Mesenchymal stem cell (in vitro differentiated cells and primary cell): ENCODE results near the gene CLSTN1.

Experiments
- DNase-seq: peaks from one replicate; pipeline ENCODE4 v3.0.0-alpha.2; 2013
- H2AFZ ChIP-seq: one replicate; pipeline ENCODE4 v1.6.1; 2013; ENCODE audit warnings: low read depth, mild to moderate bottlenecking, control low read depth, inconsistent platforms, low read length, moderate library complexity
- H2AK5ac ChIP-seq: 2 replicates; pipeline ENCODE4 v1.6.1; 2013; ENCODE audit warnings: low read length, moderate library complexity, mild to moderate bottlenecking, inconsistent platforms; ENCODE audit not compliant: severe bottlenecking
- H2BK120ac ChIP-seq: one replicate; pipeline ENCODE4 v1.6.1; 2013; ENCODE audit warnings: low read depth, mild to moderate bottlenecking, inconsistent platforms, low read length, moderate library complexity
- H2BK12ac ChIP-seq, 2 experiments: one replicate each; pipeline ENCODE4 v1.6.1; 2013; ENCODE audit warnings: inconsistent platforms in 2 of 2, low read length in 2 of 2, mild to moderate bottlenecking in 2 of 2, moderate library complexity in 2 of 2, control low read depth in 1 of 2
- H2BK15ac ChIP-seq: one replicate; pipeline ENCODE4 v1.6.1; 2013; ENCODE audit warnings: mild to moderate bottlenecking, low read depth, inconsistent platforms; ENCODE audit not compliant: poor library complexity, severe bottlenecking
- H2BK5ac ChIP-seq: 2 replicates; pipeline ENCODE4 v1.6.1; 2013; ENCODE audit warnings: low read depth, mild to moderate bottlenecking, low read length, control low read depth, inconsistent platforms; ENCODE audit not compliant: poor library complexity, severe bottlenecking
- H3K14ac ChIP-seq, 2 experiments: one replicate each; pipeline ENCODE4 v1.6.1; 2013; ENCODE audit warnings: inconsistent platforms in 2 of 2, low read length in 2 of 2, control low read depth in 1 of 2, mild to moderate bottlenecking in 1 of 2, moderate library complexity in 1 of 2
- H3K18ac ChIP-seq, 2 experiments: one replicate each; pipeline ENCODE4 v1.6.1; 2013; ENCODE audit warnings: inconsistent platforms in 2 of 2, low read length in 2 of 2, control low read depth in 1 of 2, low read depth in 1 of 2, mild to moderate bottlenecking in 1 of 2
- H3K23ac ChIP-seq, 2 experiments: one replicate each; pipeline ENCODE4 v1.6.1; 2013; ENCODE audit warnings: inconsistent platforms in 2 of 2, low read length in 2 of 2, mild to moderate bottlenecking in 2 of 2, moderate library complexity in 2 of 2, control low read depth in 1 of 2
- H3K27ac ChIP-seq: 2 replicates; pipeline ENCODE4 v1.5.1; 2013; ENCODE audit warnings: mild to moderate bottlenecking, moderate library complexity, low read length, control low read depth, inconsistent platforms; ENCODE audit not compliant: poor library complexity, severe bottlenecking
- H3K27me3 ChIP-seq, 2 experiments: 2 replicates each; pipeline versions ENCODE4 v1.6.1 to v1.7.0; 2013; ENCODE audit warnings: low read length in 2 of 2, mild to moderate bottlenecking in 2 of 2, moderate library complexity in 2 of 2, control low read depth in 1 of 2, inconsistent platforms in 1 of 2; ENCODE audit not compliant: control insufficient read depth in 1 of 2, insufficient read depth in 1 of 2
- H3K36me3 ChIP-seq, 2 experiments: 2 replicates each; pipeline versions ENCODE4 v1.6.1 to v1.7.0; 2013; ENCODE audit warnings: low read length in 2 of 2, control low read depth in 1 of 2, inconsistent platforms in 1 of 2, low read depth in 1 of 2, mild to moderate bottlenecking in 1 of 2; ENCODE audit not compliant: insufficient read depth in 2 of 2, control insufficient read depth in 1 of 2
- H3K4ac ChIP-seq, 2 experiments: one replicate each; pipeline ENCODE4 v1.6.1; 2013; ENCODE audit warnings: inconsistent platforms in 2 of 2, low read length in 2 of 2, mild to moderate bottlenecking in 2 of 2, moderate library complexity in 2 of 2, control low read depth in 1 of 2, low read depth in 1 of 2
- H3K4me1 ChIP-seq: 2 replicates; pipeline ENCODE4 v1.6.1; 2013; ENCODE audit warnings: low read depth, low read length, control low read depth; ENCODE audit not compliant: control insufficient read depth, insufficient read depth
- H3K4me2 ChIP-seq: 2 replicates; pipeline ENCODE4 v1.6.1; 2013; ENCODE audit warnings: low read length, mild to moderate bottlenecking, inconsistent platforms; ENCODE audit not compliant: poor library complexity, severe bottlenecking
- H3K4me3 ChIP-seq, 2 experiments: 2 replicates each; pipeline versions ENCODE4 v1.5.1 to v1.7.0; 2013; ENCODE audit warnings: low read length in 2 of 2, mild to moderate bottlenecking in 2 of 2, control low read depth in 1 of 2, low read depth in 1 of 2; ENCODE audit not compliant: insufficient read depth in 1 of 2
- H3K79me1 ChIP-seq: replicated peaks from 2 replicates; pipeline ENCODE4 v1.6.1; 2013; ENCODE audit warnings: mild to moderate bottlenecking, control low read depth, low read length, inconsistent platforms; ENCODE audit not compliant: poor library complexity, severe bottlenecking
- H3K9ac ChIP-seq: 2 replicates; pipeline ENCODE4 v1.7.0; 2013; ENCODE audit warnings: mild to moderate bottlenecking, low read length, moderate library complexity
- H3K9me3 ChIP-seq: 2 replicates; pipeline ENCODE4 v1.7.0; 2013; ENCODE audit warnings: mild to moderate bottlenecking, low read length; ENCODE audit not compliant: control insufficient read depth
- H4K8ac ChIP-seq: one replicate; pipeline ENCODE4 v1.6.1; 2013; ENCODE audit warnings: inconsistent platforms, mild to moderate bottlenecking, low read length, moderate library complexity
- H4K91ac ChIP-seq: one replicate; pipeline ENCODE4 v1.6.1; 2013; ENCODE audit warnings: mild to moderate bottlenecking, low read length, inconsistent platforms
- WGBS: methylation state at CpG from one replicate; pipeline ENCODE4 v1.1.7; 2013; ENCODE audit warnings: mixed read lengths; 5-methylcytosine and 5-hydroxymethylcytosine counted together

CLSTN1 gene

DNA sequence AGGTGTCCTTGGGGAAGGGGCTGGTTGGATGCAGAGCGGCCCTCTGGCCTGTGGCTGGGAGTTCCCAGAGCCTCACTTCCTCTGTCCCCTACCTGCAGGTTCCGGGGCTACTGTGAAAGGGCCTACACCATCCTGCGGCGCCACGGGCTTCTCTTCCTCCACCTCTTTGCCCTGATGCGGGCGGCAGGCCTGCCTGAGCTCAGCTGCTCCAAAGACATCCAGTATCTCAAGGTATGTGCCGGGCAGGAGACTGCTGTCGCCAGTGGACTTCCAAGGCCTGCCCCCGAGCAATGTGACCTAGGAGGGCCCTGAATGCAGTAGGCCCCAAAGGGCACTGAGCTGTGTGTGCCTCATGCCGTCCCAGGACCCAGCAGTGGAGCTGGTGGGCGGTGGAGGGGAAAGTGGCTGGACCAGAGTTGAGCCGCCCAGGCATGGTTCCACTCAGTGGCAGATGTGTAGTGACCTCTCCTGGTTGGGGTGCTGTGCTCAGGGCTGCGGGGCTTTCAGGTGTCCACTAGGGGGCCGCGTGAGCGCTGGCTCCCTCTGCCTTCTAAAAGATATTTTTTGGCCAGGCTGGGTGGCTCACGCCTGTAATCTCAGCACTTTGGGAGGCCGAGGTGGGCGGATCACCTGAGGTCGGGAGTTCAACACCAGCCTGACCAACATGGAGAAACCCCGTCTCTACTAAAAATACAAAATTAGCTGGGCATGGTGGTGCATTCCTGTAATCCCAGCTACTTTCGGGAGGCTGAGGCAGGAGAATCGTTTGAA, 98.9 kb downstream of the CLSTN1 start:
- no peak overlapping the region for H3K14ac ChIP-seq
- no peak overlapping the region for H2BK5ac ChIP-seq
- H3K4me1 ChIP-seq = peaks cover 30% of the 10 kb centered on the region
- no peak overlapping the region for H3K4me3 ChIP-seq
- no peak overlapping the region for H3K9ac ChIP-seq
- no peak overlapping the region for H3K23ac ChIP-seq
- H3K27ac ChIP-seq = no peak overlapping the region
- H4K8ac ChIP-seq = no peak overlapping the region
- H4K91ac ChIP-seq = no peak overlapping the region
- no peak overlapping the region for H3K4ac ChIP-seq
- peaks cover 14% of the 10 kb centered on the region for H3K9me3 ChIP-seq
- H2AK5ac ChIP-seq = no peak overlapping the region
- WGBS = 73% methylated on average over 24 of the region's 24 CpGs
- H2BK120ac ChIP-seq = no peak overlapping the region
- peaks cover 28% of the 10 kb centered on the region for H3K79me1 ChIP-seq
- H2BK12ac ChIP-seq = no peak overlapping the region
- no peak overlapping the region for H2AFZ ChIP-seq
- no peaks in the 10 kb centered on the region for H3K27me3 ChIP-seq
- no peak overlapping the region for H3K4me2 ChIP-seq
- peaks cover 50 to 84% of the 10 kb centered on the region in 2 experiments for H3K36me3 ChIP-seq
- H2BK15ac ChIP-seq = no peak overlapping the region
- peak; percentile 57 for DNase-seq
- H3K18ac ChIP-seq = no peak overlapping the region

- 96% methylated on average over 6 of the region's 6 CpGs for WGBS
- H3K9ac ChIP-seq = no peak overlapping the region
- H3K4me2 ChIP-seq = no peak overlapping the region
- DNase-seq = no peak
- H3K18ac ChIP-seq = no peak overlapping the region
- no peaks in the 10 kb centered on the region for H3K27me3 ChIP-seq
- H2AFZ ChIP-seq = no peak overlapping the region
- H2BK15ac ChIP-seq = no peak overlapping the region
- no peak overlapping the region for H4K91ac ChIP-seq
- no peak overlapping the region for H4K8ac ChIP-seq
- H3K36me3 ChIP-seq = peaks cover 44 to 83% of the 10 kb centered on the region in 2 experiments
- H3K4me1 ChIP-seq = peaks cover 29% of the 10 kb centered on the region
- H3K9me3 ChIP-seq = peaks cover 14% of the 10 kb centered on the region
- H3K23ac ChIP-seq = no peak overlapping the region
- H3K4me3 ChIP-seq = no peak overlapping the region
- no peak overlapping the region for H3K14ac ChIP-seq
- H2BK12ac ChIP-seq = no peak overlapping the region
- peaks cover 26% of the 10 kb centered on the region for H3K79me1 ChIP-seq
- no peak overlapping the region for H3K4ac ChIP-seq
- no peak overlapping the region for H3K27ac ChIP-seq
- no peak overlapping the region for H2BK5ac ChIP-seq
- H2AK5ac ChIP-seq = no peak overlapping the region
- H2BK120ac ChIP-seq = no peak overlapping the region
Observed at GRCh38 chr1:9723926-9724325, 99.8 kb downstream of the CLSTN1 start.

- no peak overlapping the region for H4K91ac ChIP-seq
- peaks cover 14% of the 10 kb centered on the region for H3K9me3 ChIP-seq
- H3K27ac ChIP-seq = no peak overlapping the region
- no peaks in the 10 kb centered on the region for H3K27me3 ChIP-seq
- H3K4me3 ChIP-seq = peak overlapping the region in 1 of 2 experiments; percentile 4
- no peak for DNase-seq
- peaks cover 31% of the 10 kb centered on the region for H3K4me1 ChIP-seq
- H2AFZ ChIP-seq = no peak overlapping the region
- H3K4me2 ChIP-seq = no peak overlapping the region
- H2AK5ac ChIP-seq = no peak overlapping the region
- H3K23ac ChIP-seq = no peak overlapping the region
- H3K14ac ChIP-seq = no peak overlapping the region
- H3K4ac ChIP-seq = no peak overlapping the region
- no peak overlapping the region for H2BK5ac ChIP-seq
- H2BK15ac ChIP-seq = no peak overlapping the region
- no peak overlapping the region for H2BK120ac ChIP-seq
- H2BK12ac ChIP-seq = no peak overlapping the region
- WGBS = 98% methylated on average over 12 of the region's 14 CpGs
- H3K79me1 ChIP-seq = peaks cover 26% of the 10 kb centered on the region
- peaks cover 37 to 85% of the 10 kb centered on the region in 2 experiments for H3K36me3 ChIP-seq
- no peak overlapping the region for H4K8ac ChIP-seq
- H3K18ac ChIP-seq = no peak overlapping the region
- H3K9ac ChIP-seq = no peak overlapping the region
Observed at GRCh38 chr1:9723068-9723805, 100.5 kb downstream of the CLSTN1 start.

- Histone ChIP-seq H2AFZ (no peak overlapping the region), H3K14ac (no peak overlapping the region), H3K23ac (no peak overlapping the region), H4K8ac (no peak overlapping the region), H2BK5ac (no peak overlapping the region), H2AK5ac (no peak overlapping the region), H3K4ac (no peak overlapping the region), H2BK15ac (no peak overlapping the region), H2BK12ac (no peak overlapping the region), H2BK120ac (no peak overlapping the region), H3K9ac (no peak overlapping the region), H3K27me3 (no peaks in the 10 kb centered on the region), H4K91ac (no peak overlapping the region), H3K79me1 (peaks cover 33% of the 10 kb centered on the region), H3K4me3 (no peak overlapping the region), H3K27ac (no peak overlapping the region), H3K4me2 (no peak overlapping the region), H3K9me3 (peaks cover 14% of the 10 kb centered on the region), H3K4me1 (peaks cover 38% of the 10 kb centered on the region), H3K36me3 (peaks cover 32 to 86% of the 10 kb centered on the region in 2 experiments), H3K18ac (no peak overlapping the region)
- DNase-seq = no peak
- 87% methylated on average over 10 of the region's 10 CpGs for WGBS
Observed at GRCh38 chr1:9722378-9722749, 101.4 kb downstream of the CLSTN1 start.
